Measurements from ENCODE around the gene DPP6.

The DPP6 gene

DNA sequence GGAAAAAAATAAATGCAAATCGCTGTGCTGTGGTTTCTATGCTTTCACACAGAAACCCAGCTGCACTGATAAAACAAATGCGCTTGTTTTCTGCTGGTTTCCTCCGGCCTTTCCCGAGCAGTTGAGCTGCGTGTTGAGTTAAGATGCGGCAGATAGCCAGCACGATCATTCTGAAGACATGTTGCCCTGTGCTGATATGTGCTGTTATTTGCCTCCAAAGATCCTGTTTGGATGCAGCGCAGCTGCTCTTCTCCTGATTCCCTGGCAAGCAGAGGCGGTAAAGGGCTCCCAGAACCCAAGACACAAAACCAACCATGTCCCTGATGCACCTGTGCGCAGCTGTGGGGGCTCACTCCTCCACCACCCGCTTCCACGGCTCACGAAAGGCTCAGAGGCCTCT lies 725.3 kb downstream of the DPP6 start:
- Histone ChIP-seq H3K36me3 (ENCODE audit: control insufficient read depth, insufficient read depth, low read length) (no peaks in the 10 kb centered on the region), H3K9ac (ENCODE audit: low read depth, low read length) (no peak overlapping the region), H3K4me1 (ENCODE audit: control insufficient read depth, insufficient read depth, low read length) (no peaks in the 10 kb centered on the region), H3K4me3 (ENCODE audit: low read depth, low read length) (no peak overlapping the region), H3K27me3 (ENCODE audit: control insufficient read depth, insufficient read depth, low read length) (no peaks in the 10 kb centered on the region), H3K9me3 (ENCODE audit: control insufficient read depth, insufficient read depth, low read length) (no peaks in the 10 kb centered on the region)

DNA sequence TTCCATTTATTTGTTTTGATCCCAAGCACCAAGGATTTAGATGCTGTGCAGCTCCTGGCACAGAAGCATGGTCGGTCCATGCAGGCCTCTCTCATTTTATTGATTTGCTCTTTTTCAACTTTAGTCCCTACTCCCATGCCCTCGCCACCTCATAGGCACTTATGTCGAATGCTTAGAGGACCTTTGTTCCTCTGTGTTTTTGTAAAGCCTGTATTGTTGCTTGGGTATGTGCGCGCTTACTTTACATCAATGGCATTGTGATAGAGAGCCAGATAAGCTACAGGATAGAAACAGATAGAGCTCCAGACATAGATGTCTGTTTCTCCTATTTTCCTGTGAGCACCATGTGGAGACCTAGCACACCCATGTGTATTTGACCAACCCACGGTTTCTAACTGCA lies 725.7 kb downstream of the DPP6 start:
- H3K4me3 ChIP-seq (ENCODE audit: low read depth, low read length): no peak overlapping the region
- no peaks in the 10 kb centered on the region for H3K36me3 ChIP-seq (ENCODE audit: control insufficient read depth, insufficient read depth, low read length)
- H3K9ac ChIP-seq (ENCODE audit: low read depth, low read length): no peak overlapping the region
- H3K9me3 ChIP-seq (ENCODE audit: control insufficient read depth, insufficient read depth, low read length): no peaks in the 10 kb centered on the region
- H3K27me3 ChIP-seq (ENCODE audit: control insufficient read depth, insufficient read depth, low read length): no peaks in the 10 kb centered on the region
- no peaks in the 10 kb centered on the region for H3K4me1 ChIP-seq (ENCODE audit: control insufficient read depth, insufficient read depth, low read length)

DNA sequence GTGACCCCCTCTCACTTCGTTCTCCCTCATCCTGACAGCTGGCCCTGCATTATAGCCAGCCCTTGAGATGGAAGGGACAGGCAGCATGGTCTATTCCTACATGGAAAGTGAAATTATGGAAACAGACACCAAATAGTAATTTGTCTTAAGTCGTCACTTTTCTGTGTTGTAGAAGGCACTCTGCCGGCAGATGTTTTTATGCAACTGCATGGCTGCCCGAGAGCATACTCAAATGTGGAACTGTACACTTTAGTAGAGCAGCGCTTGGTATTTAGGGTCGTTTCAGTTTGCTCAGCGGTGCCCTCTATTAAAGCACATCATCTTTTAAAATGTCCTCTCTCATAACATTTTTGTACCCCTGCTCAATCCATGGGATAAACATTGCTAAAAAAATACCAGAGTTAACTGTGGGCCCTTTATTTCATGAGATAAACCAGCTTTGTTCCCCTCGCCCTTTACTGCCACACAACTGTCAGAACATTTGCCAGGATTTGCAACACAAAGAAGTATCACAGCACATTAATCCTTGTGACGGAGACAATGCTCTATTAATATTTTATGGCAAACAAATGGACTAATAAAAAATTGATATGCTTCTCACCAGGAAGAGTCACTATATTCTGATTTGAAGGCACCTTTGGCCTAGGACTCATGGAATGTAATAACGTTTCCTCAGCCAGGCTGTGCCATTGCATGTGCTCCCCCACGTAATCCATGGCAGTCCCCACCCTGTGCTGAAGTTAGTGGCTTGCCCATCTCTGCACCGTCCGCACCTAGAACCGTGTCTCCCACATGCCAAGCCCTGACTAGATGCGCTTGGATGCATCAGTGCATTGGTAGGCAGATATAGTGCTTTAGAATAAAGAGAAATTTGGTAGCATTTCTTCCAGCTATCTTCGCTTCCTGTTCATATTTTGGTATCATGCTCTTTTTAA lies 729.4 kb downstream of the DPP6 start:
- Histone ChIP-seq H3K4me1 (ENCODE audit: control insufficient read depth, insufficient read depth, low read length) (no peaks in the 10 kb centered on the region), H3K4me3 (ENCODE audit: low read depth, low read length) (no peak overlapping the region), H3K9me3 (ENCODE audit: control insufficient read depth, insufficient read depth, low read length) (no peaks in the 10 kb centered on the region), H3K27me3 (ENCODE audit: control insufficient read depth, insufficient read depth, low read length) (no peaks in the 10 kb centered on the region), H3K36me3 (ENCODE audit: control insufficient read depth, insufficient read depth, low read length) (no peaks in the 10 kb centered on the region), H3K9ac (ENCODE audit: low read depth, low read length) (no peak overlapping the region)

DNA sequence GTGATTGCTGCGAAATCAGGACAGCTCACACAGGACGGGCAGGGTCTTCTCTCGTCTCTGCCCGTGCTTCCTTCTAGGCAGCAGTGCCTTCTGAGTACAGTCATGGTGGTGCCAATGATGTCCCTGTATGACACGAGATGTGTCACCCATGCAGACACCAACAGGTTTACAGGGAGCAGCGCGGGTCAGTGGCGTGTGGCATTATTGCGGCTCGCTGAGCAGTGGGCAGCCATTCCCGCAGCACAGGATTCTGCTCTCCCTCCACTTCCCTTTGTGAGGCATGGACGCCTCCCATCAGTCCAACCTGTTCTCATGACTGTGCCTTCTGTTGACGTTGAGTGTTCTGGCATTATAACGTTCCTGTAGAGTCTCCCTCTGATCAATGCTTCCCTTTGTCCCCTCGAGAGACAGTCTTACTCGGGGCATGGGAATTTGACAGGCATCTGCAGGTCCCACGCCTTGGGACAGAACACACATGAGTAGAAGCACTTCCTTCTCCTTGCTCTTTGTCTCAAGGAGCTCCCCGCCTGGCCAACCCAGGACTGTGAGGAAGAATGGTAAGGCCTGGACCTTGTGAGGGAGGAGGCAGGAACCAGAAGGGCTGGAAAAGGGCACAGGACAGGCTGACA lies 731.2 kb downstream of the DPP6 start:
- Histone ChIP-seq H3K27me3 (ENCODE audit: control insufficient read depth, insufficient read depth, low read length) (no peaks in the 10 kb centered on the region), H3K9ac (ENCODE audit: low read depth, low read length) (no peak overlapping the region)

DNA sequence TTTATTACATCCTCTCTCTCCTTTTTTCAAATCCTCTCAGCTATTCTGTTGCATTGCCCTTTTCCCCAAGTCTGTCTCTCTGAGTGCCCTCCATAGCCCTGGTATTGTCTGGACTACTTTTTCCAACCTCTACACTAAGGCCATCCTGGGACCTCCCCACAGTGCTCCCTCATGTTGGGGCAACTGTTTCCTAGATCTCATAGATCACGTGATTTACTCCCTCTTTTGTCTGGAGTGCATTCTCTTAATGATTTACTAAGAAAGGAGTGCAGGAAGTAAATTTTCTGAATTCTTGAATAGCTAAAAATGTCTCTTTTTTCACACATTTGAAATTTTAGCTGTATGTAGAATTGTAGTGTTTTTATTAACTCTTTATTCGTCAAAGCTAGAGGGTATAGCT lies 733.7 kb downstream of the DPP6 start:
- H3K4me1 ChIP-seq (ENCODE audit: control insufficient read depth, insufficient read depth, low read length): no peaks in the 10 kb centered on the region
- H3K9ac ChIP-seq (ENCODE audit: low read depth, low read length): no peak overlapping the region
- no peak overlapping the region for H3K4me3 ChIP-seq (ENCODE audit: low read depth, low read length)
- no peaks in the 10 kb centered on the region for H3K36me3 ChIP-seq (ENCODE audit: control insufficient read depth, insufficient read depth, low read length)
- no peaks in the 10 kb centered on the region for H3K9me3 ChIP-seq (ENCODE audit: control insufficient read depth, insufficient read depth, low read length)
- no peaks in the 10 kb centered on the region for H3K27me3 ChIP-seq (ENCODE audit: control insufficient read depth, insufficient read depth, low read length)

More for the DNA sequence above, 731.2 kb downstream of the DPP6 start:
- no peaks in the 10 kb centered on the region for H3K4me1 ChIP-seq (ENCODE audit: control insufficient read depth, insufficient read depth, low read length)
- H3K36me3 ChIP-seq (ENCODE audit: control insufficient read depth, insufficient read depth, low read length): no peaks in the 10 kb centered on the region
- H3K4me3 ChIP-seq (ENCODE audit: low read depth, low read length): no peak overlapping the region
- H3K9me3 ChIP-seq (ENCODE audit: control insufficient read depth, insufficient read depth, low read length): no peaks in the 10 kb centered on the region

DNA sequence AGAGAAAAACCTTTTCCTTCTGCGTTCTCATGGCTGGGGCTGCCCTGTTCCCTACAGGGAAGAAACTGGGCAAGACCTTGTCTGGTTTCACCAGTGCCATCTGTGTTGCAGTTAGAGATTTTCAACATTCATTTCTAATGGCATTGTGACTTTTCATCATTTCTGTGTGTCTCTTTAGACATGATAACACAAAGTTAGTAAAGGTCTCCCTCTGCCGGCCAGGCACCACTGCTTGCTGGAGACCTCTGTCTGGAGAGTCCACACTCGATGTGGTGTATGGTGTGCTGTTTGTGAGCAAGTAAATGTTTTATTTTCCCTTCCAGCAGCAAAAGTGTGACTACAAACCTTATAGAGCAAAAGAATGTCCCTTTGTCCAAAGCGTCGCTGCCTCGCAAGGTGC lies 737.2 kb downstream of the DPP6 start:
- Histone ChIP-seq H3K27me3 (ENCODE audit: control insufficient read depth, insufficient read depth, low read length) (peaks cover 3% of the 10 kb centered on the region), H3K9ac (ENCODE audit: low read depth, low read length) (no peak overlapping the region), H3K4me3 (ENCODE audit: low read depth, low read length) (no peak overlapping the region)

DNA sequence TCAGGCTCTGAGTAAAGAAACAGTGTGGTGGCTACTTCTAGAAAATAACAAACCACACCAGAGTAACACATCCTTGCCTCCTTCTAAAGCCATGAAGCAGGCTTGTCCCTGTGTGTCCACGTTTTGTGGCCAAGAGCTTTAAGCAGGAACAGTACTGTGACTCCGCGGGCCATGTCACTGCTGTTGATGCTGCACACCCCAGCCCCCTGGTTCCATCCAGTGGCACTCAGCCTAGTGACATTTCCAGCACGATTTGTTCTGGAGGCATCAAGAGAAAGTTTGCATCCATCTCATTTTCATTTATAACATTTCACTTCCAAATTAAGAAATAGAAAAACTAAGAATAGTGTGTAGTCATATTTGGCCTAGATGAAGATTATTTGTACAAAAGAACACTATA lies 739.4 kb downstream of the DPP6 start:
- H3K9me3 ChIP-seq (ENCODE audit: control insufficient read depth, insufficient read depth, low read length): no peaks in the 10 kb centered on the region
- H3K27me3 ChIP-seq (ENCODE audit: control insufficient read depth, insufficient read depth, low read length): peaks cover 3% of the 10 kb centered on the region
- no peak overlapping the region for H3K9ac ChIP-seq (ENCODE audit: low read depth, low read length)
- H3K4me3 ChIP-seq (ENCODE audit: low read depth, low read length): no peak overlapping the region
- peaks cover 3% of the 10 kb centered on the region for H3K4me1 ChIP-seq (ENCODE audit: control insufficient read depth, insufficient read depth, low read length)
- H3K36me3 ChIP-seq (ENCODE audit: control insufficient read depth, insufficient read depth, low read length): no peaks in the 10 kb centered on the region

More for the DNA sequence above, 737.2 kb downstream of the DPP6 start:
- no peaks in the 10 kb centered on the region for H3K36me3 ChIP-seq (ENCODE audit: control insufficient read depth, insufficient read depth, low read length)
- no peaks in the 10 kb centered on the region for H3K9me3 ChIP-seq (ENCODE audit: control insufficient read depth, insufficient read depth, low read length)
- H3K4me1 ChIP-seq (ENCODE audit: control insufficient read depth, insufficient read depth, low read length): no peaks in the 10 kb centered on the region

DNA sequence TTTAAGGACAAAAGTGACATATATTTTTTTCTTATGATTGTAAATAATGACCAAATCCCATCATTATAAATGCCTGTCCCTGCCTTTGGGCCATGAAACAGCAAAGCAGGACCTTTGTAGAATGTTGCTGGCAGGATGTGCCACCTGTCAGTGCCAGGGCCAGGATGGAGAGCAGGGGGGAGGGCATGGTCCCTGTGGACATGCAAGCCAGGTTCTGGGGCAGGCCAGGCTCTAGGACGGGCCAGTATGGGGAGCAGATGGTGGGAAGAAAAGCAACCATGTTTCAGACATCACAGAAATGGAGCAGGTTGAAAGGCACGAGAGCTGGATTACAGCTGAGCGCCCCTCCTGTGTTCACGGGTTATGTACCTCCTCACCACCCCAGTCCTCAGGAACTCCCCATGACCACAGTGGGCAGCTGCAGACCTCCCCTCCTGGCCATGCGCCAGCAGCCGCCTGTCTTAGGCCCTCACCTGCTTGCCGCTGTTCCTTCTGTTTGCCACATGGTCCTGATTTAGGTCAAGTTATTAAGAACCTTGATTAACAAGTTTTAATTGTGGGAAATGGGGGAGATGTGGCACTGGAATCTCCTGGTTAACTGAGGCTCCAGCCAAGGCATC lies 740.3 kb downstream of the DPP6 start:
- H3K9ac ChIP-seq (ENCODE audit: low read depth, low read length): no peak overlapping the region
- peaks cover 3% of the 10 kb centered on the region for H3K27me3 ChIP-seq (ENCODE audit: control insufficient read depth, insufficient read depth, low read length)
- no peak overlapping the region for H3K4me3 ChIP-seq (ENCODE audit: low read depth, low read length)
- H3K4me1 ChIP-seq (ENCODE audit: control insufficient read depth, insufficient read depth, low read length): peaks cover 3% of the 10 kb centered on the region
- H3K36me3 ChIP-seq (ENCODE audit: control insufficient read depth, insufficient read depth, low read length): no peaks in the 10 kb centered on the region
- H3K9me3 ChIP-seq (ENCODE audit: control insufficient read depth, insufficient read depth, low read length): no peaks in the 10 kb centered on the region

DNA sequence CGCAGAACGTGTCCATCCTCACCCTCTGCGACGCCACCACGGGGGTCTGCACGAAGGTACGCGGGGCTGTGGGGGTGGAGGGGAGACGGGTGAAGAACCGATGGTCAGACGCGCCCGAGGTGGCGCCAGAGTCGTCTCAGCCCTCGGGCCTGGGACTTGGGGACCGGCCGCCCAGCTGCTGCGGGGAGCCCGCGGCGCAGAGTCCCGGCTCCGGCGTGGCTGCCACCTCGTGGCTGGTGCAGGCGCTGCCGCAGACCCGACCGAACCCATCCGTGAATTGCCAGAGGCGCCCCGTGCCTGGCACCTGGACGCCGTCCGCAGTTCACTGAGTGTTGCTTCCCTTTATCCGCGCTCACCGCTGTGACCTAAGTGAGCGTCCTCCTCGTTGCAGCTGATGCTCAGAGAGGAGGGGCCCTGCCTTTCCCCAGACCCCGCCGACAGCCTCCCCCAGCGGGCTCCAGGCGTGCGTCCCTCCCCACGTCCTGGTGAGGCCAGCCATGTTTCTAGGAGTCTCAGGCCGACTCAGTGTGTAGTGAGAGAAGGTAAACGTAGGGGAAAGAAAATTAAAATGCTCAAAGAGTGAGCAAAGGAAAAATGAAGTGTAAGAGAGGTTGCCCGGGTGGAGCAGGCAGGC lies 742.1 kb downstream of the DPP6 start:
- Histone ChIP-seq H3K27me3 (ENCODE audit: control insufficient read depth, insufficient read depth, low read length) (peaks cover 3% of the 10 kb centered on the region), H3K4me3 (ENCODE audit: low read depth, low read length) (peak overlapping the region; percentile 53), H3K9ac (ENCODE audit: low read depth, low read length) (no peak overlapping the region), H3K4me1 (ENCODE audit: control insufficient read depth, insufficient read depth, low read length) (peaks cover 3% of the 10 kb centered on the region), H3K9me3 (ENCODE audit: control insufficient read depth, insufficient read depth, low read length) (no peaks in the 10 kb centered on the region), H3K36me3 (ENCODE audit: control insufficient read depth, insufficient read depth, low read length) (no peaks in the 10 kb centered on the region)

DNA sequence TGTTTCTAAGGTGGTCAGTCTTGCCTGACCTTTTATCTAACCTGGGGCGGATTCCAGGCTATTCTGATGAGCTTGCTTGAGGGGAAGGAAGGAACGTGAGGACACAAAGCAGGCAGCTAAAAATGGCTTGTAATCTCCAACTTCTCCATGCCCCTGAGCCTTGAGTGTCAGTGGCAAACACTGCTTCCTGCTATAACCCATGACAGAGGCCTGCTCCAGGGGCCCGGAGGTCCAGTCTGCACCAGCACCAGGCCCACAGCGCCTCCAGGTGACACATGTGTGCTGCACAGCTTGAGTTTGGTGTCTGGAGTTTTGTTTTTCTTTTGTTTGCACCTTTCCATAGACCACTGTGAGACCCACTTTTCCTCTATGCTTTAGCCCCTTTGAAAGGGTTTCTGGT lies 742.8 kb downstream of the DPP6 start:
- Histone ChIP-seq H3K4me1 (ENCODE audit: control insufficient read depth, insufficient read depth, low read length) (peaks cover 3% of the 10 kb centered on the region), H3K27me3 (ENCODE audit: control insufficient read depth, insufficient read depth, low read length) (peaks cover 3% of the 10 kb centered on the region), H3K9me3 (ENCODE audit: control insufficient read depth, insufficient read depth, low read length) (no peaks in the 10 kb centered on the region), H3K36me3 (ENCODE audit: control insufficient read depth, insufficient read depth, low read length) (no peaks in the 10 kb centered on the region), H3K4me3 (ENCODE audit: low read depth, low read length) (no peak overlapping the region), H3K9ac (ENCODE audit: low read depth, low read length) (peak overlapping the region; percentile 50)

DNA sequence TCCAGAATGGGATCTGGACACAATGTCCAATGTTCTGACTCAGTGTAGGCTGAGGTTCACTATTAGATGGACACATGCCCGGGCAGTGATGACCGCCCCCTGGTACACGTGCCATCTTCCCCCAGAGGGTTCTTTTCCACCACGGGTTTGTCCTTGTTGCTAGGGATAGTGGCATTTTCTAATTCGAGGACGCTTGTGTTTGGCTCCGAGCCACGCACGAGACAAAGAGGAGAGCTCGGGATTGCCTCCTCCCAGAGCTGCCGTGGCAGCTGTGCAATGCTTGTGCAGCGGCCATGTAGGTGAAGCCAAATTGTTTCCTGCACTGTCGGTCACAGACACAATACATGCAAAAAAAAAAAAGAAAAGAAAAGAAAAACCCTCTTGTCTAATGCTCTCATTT lies 743.2 kb downstream of the DPP6 start:
- H3K27me3 ChIP-seq (ENCODE audit: control insufficient read depth, insufficient read depth, low read length): peaks cover 3% of the 10 kb centered on the region

More for the DNA sequence above, 743.2 kb downstream of the DPP6 start:
- H3K9ac ChIP-seq (ENCODE audit: low read depth, low read length): no peak overlapping the region
- no peaks in the 10 kb centered on the region for H3K36me3 ChIP-seq (ENCODE audit: control insufficient read depth, insufficient read depth, low read length)
- peaks cover 3% of the 10 kb centered on the region for H3K4me1 ChIP-seq (ENCODE audit: control insufficient read depth, insufficient read depth, low read length)
- H3K9me3 ChIP-seq (ENCODE audit: control insufficient read depth, insufficient read depth, low read length): no peaks in the 10 kb centered on the region
- no peak overlapping the region for H3K4me3 ChIP-seq (ENCODE audit: low read depth, low read length)
